Skeletal muscle cell (primary cell): ENCODE results near the gene DYNC2LI1.

Experiments used
- DNase-seq: peaks from one replicate; pipeline ENCODE4 v3.0.0-alpha.2; 2010; ENCODE audit warnings: low read depth
- H3K4me3 ChIP-seq: 2 replicates; pipeline ENCODE4 v1.5.1; 2011; ENCODE audit warnings: low read depth, mild to moderate bottlenecking, control low read depth, low read length, moderate library complexity

Gene DYNC2LI1

GRCh38 chr2:43838560-43839267 lies 64.9 kb downstream of the DYNC2LI1 start, which contains the start of the genes ABCG5 and ABCG8:
Gene ABCG5, minus strand, starts transcription at chr2:43838839. Its CDS starts 160 bp downstream, at chr2:43838679.
Gene ABCG8, plus strand, starts transcription at chr2:43838971. Its CDS starts 83 bp downstream, at chr2:43839054.
- no peak for DNase-seq
- H3K4me3 ChIP-seq: no peak within 1 kb of the TSS

- H3K4me3 ChIP-seq: no peak overlapping the region
- DNase-seq: no peak
Observed at GRCh38 chr2:43839776-43840564, 66.1 kb downstream of the DYNC2LI1 start.

GRCh38 chr2:43840965-43841364 lies 67.1 kb downstream of the DYNC2LI1 start:
- H3K4me3 ChIP-seq: no peak overlapping the region

GRCh38 chr2:43841949-43842865 lies 68.4 kb downstream of the DYNC2LI1 start:
- no peak for DNase-seq
- no peak overlapping the region for H3K4me3 ChIP-seq

More at GRCh38 chr2:43840965-43841364, 67.1 kb downstream of the DYNC2LI1 start:
- DNase-seq: no peak

- H3K4me3 ChIP-seq: no peak overlapping the region
- no peak for DNase-seq
Observed at GRCh38 chr2:43842866-43843226, 69.0 kb downstream of the DYNC2LI1 start.

GRCh38 chr2:43845181-43845580 lies 71.3 kb downstream of the DYNC2LI1 start:
- no peak for DNase-seq

GRCh38 chr2:43846140-43846793 lies 72.4 kb downstream of the DYNC2LI1 start:
- DNase-seq: no peak
- H3K4me3 ChIP-seq: no peak overlapping the region

More at GRCh38 chr2:43845181-43845580, 71.3 kb downstream of the DYNC2LI1 start:
- no peak overlapping the region for H3K4me3 ChIP-seq

- H3K4me3 ChIP-seq: no peak overlapping the region
- DNase-seq: no peak
Observed at GRCh38 chr2:43848214-43848613, 74.4 kb downstream of the DYNC2LI1 start.

GRCh38 chr2:43851011-43851980 lies 77.5 kb downstream of the DYNC2LI1 start:
- no peak overlapping the region for H3K4me3 ChIP-seq
- no peak for DNase-seq

GRCh38 chr2:43852196-43852730 lies 78.4 kb downstream of the DYNC2LI1 start:
- H3K4me3 ChIP-seq: no peak overlapping the region
- DNase-seq: no peak

DNA sequence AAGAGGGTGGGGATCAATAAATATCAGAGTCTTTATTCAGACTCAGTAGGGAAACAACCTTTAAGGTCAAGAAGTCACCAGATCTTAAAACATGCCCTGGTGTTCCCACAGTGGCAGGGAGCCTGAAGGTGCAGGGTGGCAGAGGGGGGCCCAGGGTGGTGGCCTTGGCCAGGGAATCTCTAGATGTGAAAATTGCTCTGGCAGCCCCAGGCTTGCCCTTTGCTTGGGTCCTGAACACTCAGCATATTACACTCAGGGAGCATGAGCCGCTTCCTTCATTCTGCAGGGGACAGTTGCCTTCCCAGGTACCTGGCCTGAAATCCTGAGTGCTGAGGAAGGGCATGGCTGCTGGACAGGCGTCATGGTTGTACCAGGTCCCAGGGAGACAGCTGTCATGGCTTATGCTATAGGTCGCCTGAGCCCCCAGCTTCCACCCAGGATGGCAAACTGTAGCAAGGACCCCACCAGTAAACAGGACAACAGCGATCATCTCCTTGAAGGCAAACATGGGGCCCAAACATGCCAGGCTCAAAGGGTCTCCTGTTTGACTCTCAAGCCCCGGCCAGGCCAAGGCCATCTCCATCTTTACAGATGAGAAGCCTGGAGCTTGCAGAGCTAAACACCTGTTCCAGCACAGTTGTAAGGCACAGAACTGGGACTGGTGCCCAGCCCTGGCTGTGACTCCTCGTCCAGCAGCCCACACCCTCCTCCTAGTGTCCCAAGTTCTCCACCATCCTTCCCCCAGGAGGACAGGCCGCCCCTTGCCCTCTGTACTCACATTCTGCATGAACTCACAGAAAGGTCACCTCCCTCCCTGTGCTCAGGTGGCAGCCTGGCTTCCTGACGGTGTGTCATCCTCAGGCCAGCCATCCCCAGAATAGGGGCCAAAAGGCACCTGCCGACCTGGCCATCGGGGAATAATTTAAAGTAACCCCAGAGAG lies 79.6 kb downstream of the DYNC2LI1 start:
- H3K4me3 ChIP-seq: no peak overlapping the region
- DNase-seq: no peak

- no peak for DNase-seq
- H3K4me3 ChIP-seq: no peak overlapping the region
Observed at GRCh38 chr2:43854671-43855070, 80.8 kb downstream of the DYNC2LI1 start.

GRCh38 chr2:43855292-43855691 lies 81.5 kb downstream of the DYNC2LI1 start:
- DNase-seq: no peak
- H3K4me3 ChIP-seq: no peak overlapping the region
